Keratinocyte (primary cell): ENCODE measurements around the gene SCRT2. TPM values are rescaled to one million over a fixed set of nuclear protein-coding genes. Genes with fewer than 3 reads are reported as not detected.

Source experiments
- DNase-seq: peaks from one replicate; pipeline ENCODE4 v3.0.0-alpha.2; 2011; ENCODE audit warnings: low read depth, missing footprints, low spot score
- FAIRE-seq: peaks from 2 replicates; lab custom pipeline; 2011; peaks lifted over from hg19 to GRCh38; lab: Jason Lieb, UNC
- H2AFZ ChIP-seq: 2 replicates; pipeline ENCODE4 v1.6.0; 2012; ENCODE audit warnings: low read length, control low read depth, inconsistent platforms; ENCODE audit not compliant: control insufficient read depth
- H3K27ac ChIP-seq: 2 replicates; pipeline ENCODE4 v1.5.1; 2011; ENCODE audit warnings: low read length; ENCODE audit not compliant: control insufficient read depth, insufficient read depth
- H3K27me3 ChIP-seq: 3 replicates; pipeline ENCODE4 v1.6.0; 2011; ENCODE audit warnings: low read length; ENCODE audit not compliant: control insufficient read depth, insufficient read depth; ENCODE audit errors: extremely low read depth
- H3K36me3 ChIP-seq, 2 experiments: 2 replicates in 1 of 2; 3 replicates in 1 of 2; pipeline ENCODE4 v1.5.1; 2011; ENCODE audit warnings: low read length in 2 of 2, mild to moderate bottlenecking in 1 of 2; ENCODE audit not compliant: control insufficient read depth in 2 of 2, insufficient read depth in 2 of 2; ENCODE audit errors: extremely low read depth in 1 of 2
- H3K4me1 ChIP-seq: 3 replicates; pipeline ENCODE4 v1.5.1; 2011; ENCODE audit warnings: low read length; ENCODE audit not compliant: control insufficient read depth, insufficient read depth; ENCODE audit errors: extremely low read depth
- H3K4me2 ChIP-seq: 3 replicates; pipeline ENCODE4 v1.6.0; 2011; ENCODE audit warnings: low read depth, low read length; ENCODE audit not compliant: control insufficient read depth, insufficient read depth; ENCODE audit errors: extremely low read depth
- H3K4me3 ChIP-seq, 3 experiments: fragments of 200-600 bp in 1 of 3; sonication (generic) in 1 of 3; 2 replicates in 2 of 3; 3 replicates in 1 of 3; pipeline ENCODE4 v1.5.1; 2011 to 2016; ENCODE audit warnings: low read length in 3 of 3, mild to moderate bottlenecking in 3 of 3, control low read depth in 2 of 3, inconsistent platforms in 1 of 3, low read depth in 1 of 3, mixed read lengths in 1 of 3, mixed run types in 1 of 3, moderate library complexity in 1 of 3; ENCODE audit not compliant: control insufficient read depth in 2 of 3, insufficient read depth in 2 of 3; ENCODE audit errors: extremely low read depth in 1 of 3
- H3K79me2 ChIP-seq: 2 replicates; pipeline ENCODE4 v1.6.0; 2012; ENCODE audit warnings: low read length; ENCODE audit not compliant: control insufficient read depth, insufficient read depth
- H3K9ac ChIP-seq: 3 replicates; pipeline ENCODE4 v1.6.0; 2011; ENCODE audit warnings: low read length; ENCODE audit not compliant: control insufficient read depth, insufficient read depth; ENCODE audit errors: extremely low read depth
- H3K9me1 ChIP-seq: 3 replicates; pipeline ENCODE4 v1.6.0; 2011; ENCODE audit warnings: low read length; ENCODE audit not compliant: control insufficient read depth, insufficient read depth; ENCODE audit errors: extremely low read depth
- H3K9me3 ChIP-seq: 2 replicates; pipeline ENCODE4 v1.5.1; 2012; ENCODE audit warnings: low read depth, low read length; ENCODE audit not compliant: control insufficient read depth
- H4K20me1 ChIP-seq: 3 replicates; pipeline ENCODE4 v1.6.0; 2011; ENCODE audit warnings: low read length; ENCODE audit not compliant: control insufficient read depth, insufficient read depth; ENCODE audit errors: extremely low read depth
- CTCF ChIP-seq, 3 experiments: IDR thresholded peaks in 1 of 3; conservative IDR thresholded peaks in 1 of 3; optimal IDR thresholded peaks in 1 of 3; 2 replicates in 2 of 3; 3 replicates in 1 of 3; pipeline versions ENCODE3 to v1.5.1; 2011; ENCODE audit warnings: low read length in 3 of 3, mild to moderate bottlenecking in 3 of 3, moderate library complexity in 2 of 3, control low read depth in 1 of 3, inconsistent platforms in 1 of 3; ENCODE audit not compliant: insufficient read depth in 2 of 3; ENCODE audit errors: extremely low read depth in 1 of 3
- EZH2 ChIP-seq: IDR thresholded peaks from one replicate; pipeline ENCODE4 v1.6.1; 2012; ENCODE audit warnings: inconsistent platforms, mild to moderate bottlenecking, low read length, moderate library complexity
- dilution Hi-C: fragments of 300-500 bp; cut with MboI; formaldehyde crosslinking; loops from one replicate; pipeline ENCODE4 v1.7.0; 2020; ENCODE audit warnings: low sequenced_read_pairs; ENCODE audit not compliant: extremely low pct_ligation_motif_present
- polyA plus RNA-seq, 5 experiments: library from polyadenylated mRNA; depleted of rRNA in 3 of 5; stranded (reverse) in 3 of 5; stranded (forward) in 1 of 5; unstranded in 1 of 5; fragments of >200 nt; gene quantifications; 1 replicate in 1 of 5; 2 replicates in 3 of 5; 3 replicates in 1 of 5; pipeline versions ENCODE4 v1.2.1 to v1.2.3, GENCODE V29; 2011 to 2012; ENCODE audit warnings: missing spikeins in 2 of 5, low read depth in 1 of 5, low replicate concordance in 1 of 5

The SCRT2 gene
- polyA plus RNA-seq, 1 donor (not counting 4 experiments of a cell fraction or from before 2014, with no cell fraction given) = not detected

GRCh38 chr20:723756-724155 lies 48.2 kb upstream of the SCRT2 start:
- Histone ChIP-seq H3K4me1 (no peaks in the 10 kb centered on the region), H3K4me3 (no peak overlapping the region), H3K4me2 (no peak overlapping the region), H3K27me3 (peaks cover 44% of the 10 kb centered on the region), H2AFZ (no peak overlapping the region), H4K20me1 (no peaks in the 10 kb centered on the region), H3K79me2 (no peaks in the 10 kb centered on the region), H3K36me3 (no peaks in the 10 kb centered on the region), H3K27ac (no peak overlapping the region), H3K9ac (no peak overlapping the region), H3K9me3 (no peaks in the 10 kb centered on the region), H3K9me1 (no peaks in the 10 kb centered on the region)
- FAIRE-seq (no peak), DNase-seq (no peak)
- dilution Hi-C loops = no loop called here
- no peak for TF ChIP-seq CTCF (optimal IDR thresholded peaks at IDR 0.05 in 1 of 3, IDR thresholded peaks at IDR 0.05 in 1 of 3, conservative IDR thresholded peaks at IDR 0.05 in 1 of 3; ENCODE audit: extremely low read depth in 1 of 3, insufficient read depth in 2 of 3, low read length in 3 of 3)
- TF ChIP-seq EZH2 = no peak

DNA sequence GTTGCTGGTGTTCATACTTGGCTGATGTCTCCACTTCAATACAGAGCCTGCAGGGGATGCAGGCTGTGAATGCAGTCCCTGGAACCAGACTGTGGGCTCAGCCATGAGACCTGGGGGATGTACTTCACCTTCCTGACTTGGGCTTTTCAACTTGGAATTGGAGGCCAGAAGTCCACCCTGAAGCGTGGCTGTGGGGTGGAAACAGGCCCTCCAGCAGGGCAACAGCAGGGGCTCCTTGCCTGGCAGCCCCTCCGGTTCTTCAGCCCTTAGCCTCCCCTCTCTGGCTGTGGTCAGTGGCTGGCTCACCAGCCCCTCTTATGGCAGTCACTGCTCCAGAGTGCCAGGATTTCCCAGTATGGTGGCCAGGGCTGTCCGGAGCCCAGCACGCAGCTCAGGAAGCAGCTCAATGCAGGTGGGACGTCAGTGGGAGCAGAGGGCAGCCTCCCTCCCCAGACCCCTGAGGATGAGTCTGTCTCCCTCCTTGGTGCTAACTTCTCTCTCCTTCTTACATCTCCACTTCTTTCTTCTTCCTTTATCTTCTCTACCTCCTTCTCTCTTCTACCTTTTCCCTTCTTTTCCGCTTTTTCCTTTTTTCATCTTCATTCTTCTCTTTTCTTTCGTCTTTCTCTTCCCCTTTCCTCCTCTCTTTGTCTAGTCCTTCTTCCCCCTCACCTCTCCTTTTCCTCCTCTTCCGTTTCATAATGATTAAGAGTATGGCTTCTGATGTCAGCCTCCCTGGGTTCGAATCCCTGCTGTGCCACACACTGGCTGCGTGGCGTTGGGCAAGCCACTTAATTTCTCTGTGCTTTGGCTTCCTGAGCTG lies 47.4 kb upstream of the SCRT2 start:
- Histone ChIP-seq H3K9me3 (no peaks in the 10 kb centered on the region), H3K79me2 (no peaks in the 10 kb centered on the region), H3K36me3 (no peaks in the 10 kb centered on the region), H3K4me1 (no peaks in the 10 kb centered on the region), H3K4me2 (no peak overlapping the region), H3K4me3 (no peak overlapping the region), H3K9ac (no peak overlapping the region), H3K27ac (no peak overlapping the region), H3K9me1 (no peaks in the 10 kb centered on the region), H2AFZ (no peak overlapping the region), H4K20me1 (no peaks in the 10 kb centered on the region), H3K27me3 (peaks cover 42% of the 10 kb centered on the region)
- dilution Hi-C loops = no loop called here
- no peak for DNase-seq
- no peak for FAIRE-seq
- no peak for TF ChIP-seq EZH2
- TF ChIP-seq CTCF (optimal IDR thresholded peaks at IDR 0.05 in 1 of 3, IDR thresholded peaks at IDR 0.05 in 1 of 3, conservative IDR thresholded peaks at IDR 0.05 in 1 of 3; ENCODE audit: extremely low read depth in 1 of 3, insufficient read depth in 2 of 3, low read length in 3 of 3) = no peak
